ENCODE data around the gene BTBD9.

- TF ChIP-seq CTCF (IDR thresholded peaks at IDR 0.05) (no peak), POLR2A (IDR thresholded peaks at IDR 0.05) (no peak), POLR2AphosphoS5 (IDR thresholded peaks at IDR 0.05) (no peak)
These were observed 207.2 kb downstream of the BTBD9 start for GRCh38 chr6:38432479-38432878.

Data from transverse colon (tissue), 4 donors.